ENCODE data around the gene HERC4. TPM values are rescaled to one million over a fixed set of nuclear protein-coding genes. Genes with fewer than 3 reads are reported as not detected.

HERC4 gene
- total and polyA plus RNA-seq, 2 donors (not counting 3 experiments of a cell fraction or from before 2014, with no cell fraction given): 10.6 to 73.7 TPM

- no peak overlapping the region for H3K9ac ChIP-seq (replicated peaks; ENCODE audit: extremely low read depth, insufficient read depth, low read length)
- H3K9me3 ChIP-seq (replicated peaks; ENCODE audit: control insufficient read depth, insufficient read depth, low read length): no peaks in the 10 kb centered on the region
- no peak overlapping the region for H3K4me3 ChIP-seq (replicated peaks in 1 of 3; ENCODE audit: insufficient read depth in 1 of 3, low read depth in 1 of 3, low read length in 3 of 3)
- no peak for DNase-seq (ENCODE audit: low read depth, low spot score)
- no peaks in the 10 kb centered on the region for H3K9me1 ChIP-seq (replicated peaks; ENCODE audit: control insufficient read depth, extremely low read depth, insufficient read depth, low read length)
- no peaks in the 10 kb centered on the region for H4K20me1 ChIP-seq (replicated peaks; ENCODE audit: control insufficient read depth, extremely low read depth, insufficient read depth, low read length)
- dilution Hi-C loops (cut with MboI; ENCODE audit: extremely low pct_ligation_motif_present, low sequenced_read_pairs): no loop called here
- TF ChIP-seq MYC (IDR thresholded peaks at IDR 0.05; ENCODE audit: low read depth, low read length) (no peak), CTCF (IDR thresholded peaks at IDR 0.05; ENCODE audit: extremely low read depth in 1 of 2, insufficient read depth in 1 of 2, low read depth in 1 of 2, low read length in 2 of 2) (no peak), GATA2 (IDR thresholded peaks at IDR 0.05; ENCODE audit: insufficient read depth, insufficient read length, low read depth, low read length) (no peak), MAX (IDR thresholded peaks at IDR 0.05; ENCODE audit: insufficient read depth, insufficient read length) (no peak), FOS (IDR thresholded peaks at IDR 0.05; ENCODE audit: borderline replicate concordance, insufficient read depth, low read length) (no peak), EZH2 (IDR thresholded peaks at IDR 0.05; ENCODE audit: borderline replicate concordance, low read depth, low read length, severe bottlenecking) (no peak), JUN (IDR thresholded peaks at IDR 0.05; ENCODE audit: borderline replicate concordance, insufficient read depth, insufficient read length, low read depth) (no peak), POLR2AphosphoS5 (IDR thresholded peaks at IDR 0.05; ENCODE audit: insufficient read depth, low read depth, low read length) (no peak), POLR2A (IDR thresholded peaks at IDR 0.05; ENCODE audit: low read depth, low read length) (no peak)
- H3K27ac ChIP-seq (ENCODE audit: insufficient read depth, low read depth, low read length): no peak overlapping the region
- intact Hi-C loops (cut with micrococcal nuclease): no loop called here
- H2AFZ ChIP-seq (ENCODE audit: low read depth, low read length): peak overlapping the region; percentile 50
- no TSS peak for BruUV-seq (replicated peaks)
- CTCF ChIA-PET: interaction anchor here (3.9 kb wide), 1 partner anchor 67 kb away, joined by 33 read pairs; no protein-coding TSS in a partner anchor
- H3K4me2 ChIP-seq (ENCODE audit: insufficient read depth, low read length): no peak overlapping the region
- no peaks in the 10 kb centered on the region for H3K27me3 ChIP-seq (ENCODE audit: control insufficient read depth in 2 of 2, insufficient read depth in 2 of 2, low read length in 2 of 2)
- no peaks in the 10 kb centered on the region for H3K36me3 ChIP-seq (ENCODE audit: control insufficient read depth in 2 of 2, extremely low read depth in 1 of 2, insufficient read depth in 2 of 2, low read length in 2 of 2)
- POLR2A ChIA-PET: no interaction called here
- no peak for FAIRE-seq
- peaks cover 8% of the 10 kb centered on the region for H3K4me1 ChIP-seq (ENCODE audit: control insufficient read depth, extremely low read depth, insufficient read depth, low read length)
- H3K79me2 ChIP-seq (ENCODE audit: control insufficient read depth, insufficient read depth, low read length): no peaks in the 10 kb centered on the region
Measured at GRCh38 chr10:68088740-68089139, 13.7 kb upstream of the HERC4 start.

Data from endothelial cell of umbilical vein (primary cell).